ENCODE data around the gene FRMD6. TPM values are rescaled to one million over a fixed set of nuclear protein-coding genes. Genes with fewer than 3 reads are reported as not detected.

Gene FRMD6
- total RNA-seq, 1 experiment from 2014 or later: 11.4 TPM

DNA sequence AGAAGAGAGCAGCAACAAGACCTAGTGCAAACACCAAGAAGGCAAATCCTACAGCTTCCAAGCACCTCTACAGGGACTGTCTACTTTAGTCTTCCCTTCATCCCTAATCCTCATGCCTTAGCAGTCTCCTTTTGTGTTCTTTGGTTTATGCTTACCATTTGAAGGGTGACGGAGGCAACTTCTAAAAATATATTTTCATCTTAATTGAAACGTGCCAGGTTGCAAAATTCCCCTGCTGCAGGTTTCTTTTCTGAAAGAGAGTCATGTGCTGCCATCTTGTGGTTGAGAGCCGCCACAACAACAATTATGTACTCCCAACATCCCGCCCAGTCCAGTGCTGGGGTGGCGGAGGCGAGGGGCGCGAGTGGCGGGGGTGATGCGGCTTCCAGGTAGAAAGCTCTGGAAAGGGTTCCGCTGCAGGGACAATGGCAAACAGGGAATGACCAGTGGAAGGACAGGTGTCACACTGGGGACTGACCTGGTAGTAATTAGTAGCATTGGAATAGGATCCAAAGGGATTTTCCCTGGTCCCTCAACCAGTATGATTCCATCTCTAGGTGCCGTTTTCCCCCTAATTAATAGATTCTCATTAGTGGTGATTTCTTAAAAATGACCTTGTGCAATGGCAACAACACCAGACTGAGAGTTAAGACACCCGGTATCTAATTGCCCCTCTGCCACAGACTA, 128.4 kb downstream of the FRMD6 start:
- Histone ChIP-seq H4K20me1 (ENCODE audit: insufficient read depth) (no peaks in the 10 kb centered on the region), H3K9me2 (ENCODE audit: insufficient read depth) (no peaks in the 10 kb centered on the region), H3K4me2 (ENCODE audit: low read length) (peak overlapping the region; percentile 67), H3K27ac (ENCODE audit: low read depth, low read length) (no peak overlapping the region), H2AFZ (ENCODE audit: low read depth, low read length, poor library complexity, severe bottlenecking) (peak overlapping the region; percentile 88), H3K4me3 (replicated peaks in 1 of 2; ENCODE audit: low read depth in 1 of 2, low read length in 2 of 2) (peak overlapping the region in 1 of 2 experiments; percentile 16; a peak in 1 of 4 replicates), H3K36me3 (ENCODE audit: control insufficient read depth in 1 of 2, insufficient read depth in 2 of 2, low read length in 2 of 2) (no peaks in the 10 kb centered on the region), H3K9ac (ENCODE audit: low read length) (no peak overlapping the region), H3K79me2 (ENCODE audit: insufficient read depth, low read length) (no peaks in the 10 kb centered on the region), H3K9me3 (ENCODE audit: control insufficient read depth in 1 of 2, insufficient read depth in 1 of 2, low read depth in 1 of 2, low read length in 2 of 2) (no peaks in the 10 kb centered on the region), H3K27me3 (ENCODE audit: insufficient read depth, low read length) (peaks cover 8% of the 10 kb centered on the region; the same call in 1 of the 2 replicates), H3K4me1 (ENCODE audit: control insufficient read depth in 1 of 2, insufficient read depth in 2 of 2, low read length in 2 of 2) (peaks cover 0 to 10% of the 10 kb centered on the region in 2 experiments; a peak in 3 of 4 replicates)
- ChIA-PET RAD21 (ENCODE audit: low non-redundant PET in 1 of 2, low total read pairs in 2 of 2, uncharacterized antibody in 2 of 2, unreplicated experiment in 2 of 2) (no interaction called here), POLR2A (no interaction called here), CTCF (interaction anchor here (0.9 to 2.2 kb wide), 9 partner anchors 30 to 920 kb away, joined by 3 to 13 read pairs (median 3); no protein-coding TSS in a partner anchor)
- intact Hi-C loops (cut with micrococcal nuclease): loop anchor here (1.0 to 10.0 kb wide), 6 partner anchors 128 to 828 kb away; partner anchors contain the start of gene FRMD6
- ATAC-seq (peak; percentile 84), DNase-seq (ENCODE audit: low read depth, low spot score) (peak; percentile 49)
- BruUV-seq (replicated peaks): no TSS peak
- TF ChIP-seq RAD21 (IDR thresholded peaks at IDR 0.05; ENCODE audit: low read depth): peak; percentile 86
- TF ChIP-seq, protein P1, sequence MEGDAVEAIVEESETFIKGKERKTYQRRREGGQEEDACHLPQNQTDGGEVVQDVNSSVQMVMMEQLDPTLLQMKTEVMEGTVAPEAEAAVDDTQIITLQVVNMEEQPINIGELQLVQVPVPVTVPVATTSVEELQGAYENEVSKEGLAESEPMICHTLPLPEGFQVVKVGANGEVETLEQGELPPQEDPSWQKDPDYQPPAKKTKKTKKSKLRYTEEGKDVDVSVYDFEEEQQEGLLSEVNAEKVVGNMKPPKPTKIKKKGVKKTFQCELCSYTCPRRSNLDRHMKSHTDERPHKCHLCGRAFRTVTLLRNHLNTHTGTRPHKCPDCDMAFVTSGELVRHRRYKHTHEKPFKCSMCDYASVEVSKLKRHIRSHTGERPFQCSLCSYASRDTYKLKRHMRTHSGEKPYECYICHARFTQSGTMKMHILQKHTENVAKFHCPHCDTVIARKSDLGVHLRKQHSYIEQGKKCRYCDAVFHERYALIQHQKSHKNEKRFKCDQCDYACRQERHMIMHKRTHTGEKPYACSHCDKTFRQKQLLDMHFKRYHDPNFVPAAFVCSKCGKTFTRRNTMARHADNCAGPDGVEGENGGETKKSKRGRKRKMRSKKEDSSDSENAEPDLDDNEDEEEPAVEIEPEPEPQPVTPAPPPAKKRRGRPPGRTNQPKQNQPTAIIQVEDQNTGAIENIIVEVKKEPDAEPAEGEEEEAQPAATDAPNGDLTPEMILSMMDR (IDR thresholded peaks at IDR 0.05 in 2 of 3, conservative IDR thresholded peaks at IDR 0.05 in 1 of 3; ENCODE audit: borderline replicate concordance in 1 of 3, insufficient read depth in 1 of 3, low read depth in 2 of 3, low read length in 2 of 3): peak; percentile 72 to 90 (median 79)
- TF ChIP-seq, protein P2, sequence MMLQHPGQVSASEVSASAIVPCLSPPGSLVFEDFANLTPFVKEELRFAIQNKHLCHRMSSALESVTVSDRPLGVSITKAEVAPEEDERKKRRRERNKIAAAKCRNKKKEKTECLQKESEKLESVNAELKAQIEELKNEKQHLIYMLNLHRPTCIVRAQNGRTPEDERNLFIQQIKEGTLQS (IDR thresholded peaks at IDR 0.05): no peak

Other genes starting within 250 kb of the FRMD6 start
- gene GNG2, start 208.7 kb downstream of the FRMD6 start, total RNA-seq (2021; ENCODE audit: unreplicated experiment): 0.74 TPM

Data from HCT116 (cell line).